Retinal pigment epithelial cell (primary cell): ENCODE data around the gene ANKRD65.
"Not testable (repeated sequence)": the region's sequence is repeated elsewhere in the genome, so short reads cannot be mapped to it uniquely, and the experiment has no call there.

Source experiments
- DNase-seq: peaks from one replicate; pipeline ENCODE4 v3.0.0-alpha.2; 2010; ENCODE audit warnings: low read depth
- H3K4me3 ChIP-seq: 2 replicates; pipeline ENCODE4 v1.5.1; 2011; ENCODE audit warnings: mild to moderate bottlenecking, low read length, control low read depth, moderate library complexity
- CTCF ChIP-seq: conservative IDR thresholded peaks from 2 replicates; pipeline ENCODE4 v1.5.1; 2011; ENCODE audit warnings: low read depth, low read length, control low read depth, inconsistent platforms

ANKRD65 gene

GRCh38 chr1:1455366-1455884 is 34.3 kb upstream of the ANKRD65 start:
- H3K4me3 ChIP-seq = no peak overlapping the region
- DNase-seq = no peak

GRCh38 chr1:1454286-1455056 is 33.4 kb upstream of the ANKRD65 start:
- DNase-seq = not testable (repeated sequence)

More at GRCh38 chr1:1455366-1455884, 34.3 kb upstream of the ANKRD65 start:
- no peak for TF ChIP-seq CTCF

GRCh38 chr1:1452882-1453281 is 31.8 kb upstream of the ANKRD65 start:
- H3K4me3 ChIP-seq = no peak overlapping the region
- TF ChIP-seq CTCF = no peak
- DNase-seq = no peak

More at GRCh38 chr1:1454286-1455056, 33.4 kb upstream of the ANKRD65 start:
- not testable (repeated sequence) for H3K4me3 ChIP-seq

GRCh38 chr1:1452365-1452739 is 31.3 kb upstream of the ANKRD65 start:
- not testable (repeated sequence) for H3K4me3 ChIP-seq, DNase-seq

GRCh38 chr1:1451696-1452364 is 30.8 kb upstream of the ANKRD65 start:
- H3K4me3 ChIP-seq = no peak overlapping the region
- no peak for TF ChIP-seq CTCF
- DNase-seq = no peak

GRCh38 chr1:1450616-1451015 is 29.5 kb upstream of the ANKRD65 start:
- not testable (repeated sequence) for H3K4me3 ChIP-seq, DNase-seq

- DNase-seq = no peak
- no peak within 1 kb of the TSS for H3K4me3 ChIP-seq
- TF ChIP-seq CTCF = no peak
Observed at GRCh38 chr1:1449099-1449739, 28.1 kb upstream of the ANKRD65 start, which contains the start of gene ATAD3C. Gene ATAD3C, plus strand, starts transcription at chr1:1449689. Its CDS starts 995 bp downstream, at chr1:1450684.

- DNase-seq, H3K4me3 ChIP-seq: not testable (repeated sequence)
Observed at GRCh38 chr1:1446631-1447030, 25.6 kb upstream of the ANKRD65 start.
